Activated naive CD8-positive, alpha-beta T cell treated with anti-CD3 and anti-CD28 coated beads, Interleukin-2, amount 50 U/mL, for 24 hours (primary cell): ENCODE results near the gene PIK3C2G.

ENCODE experiments used
- ATAC-seq: fragments of 150-1000 bp; cut with Tn5 transposase; one replicate; pipeline ENCODE4 v1.10.0; 2021
- DNase-seq: peaks from one replicate; pipeline ENCODE4 v3.0.0; 2021
- H3K27ac Mint-ChIP-seq: one replicate; pipeline ENCODE4 v1.8.0; 2021; ENCODE audit warnings: mild to moderate bottlenecking, mixed read lengths
- H3K27me3 Mint-ChIP-seq: one replicate; pipeline ENCODE4 v1.8.0; 2021; ENCODE audit warnings: mixed read lengths
- H3K36me3 Mint-ChIP-seq: one replicate; pipeline ENCODE4 v1.8.0; 2021; ENCODE audit warnings: low read depth, mixed read lengths
- H3K4me1 Mint-ChIP-seq: one replicate; pipeline ENCODE4 v1.8.0; 2021; ENCODE audit warnings: mixed read lengths
- H3K4me3 Mint-ChIP-seq: one replicate; pipeline ENCODE4 v1.8.0; 2021; ENCODE audit warnings: mild to moderate bottlenecking, moderate library complexity, mixed read lengths
- H3K9me3 Mint-ChIP-seq: one replicate; pipeline ENCODE4 v1.8.0; 2021; ENCODE audit warnings: mixed read lengths

PIK3C2G gene

DNA sequence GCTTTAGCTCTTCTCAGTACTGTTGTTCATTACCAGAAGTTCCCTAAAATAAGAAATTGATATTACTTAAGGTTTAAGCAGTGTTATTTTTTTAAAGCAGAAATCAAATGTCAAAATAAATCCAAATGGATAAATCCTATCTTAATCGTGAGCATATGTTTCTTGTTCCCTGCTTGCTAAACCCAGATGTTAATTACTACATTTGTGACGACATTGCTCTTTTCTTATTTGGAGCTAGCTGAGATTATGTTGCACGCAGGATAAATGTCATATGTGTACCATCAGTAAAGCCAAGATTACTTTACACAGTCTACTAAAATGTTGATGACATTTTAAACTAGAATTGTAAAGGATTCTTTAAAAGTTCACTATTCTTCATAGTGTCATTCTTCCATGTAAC is 319.0 kb downstream of the PIK3C2G start:
- H3K27me3 Mint-ChIP-seq: no peaks in the 10 kb centered on the region
- no peaks in the 10 kb centered on the region for H3K4me1 Mint-ChIP-seq
- H3K9me3 Mint-ChIP-seq: peaks cover 14% of the 10 kb centered on the region
- H3K27ac Mint-ChIP-seq: no peak overlapping the region
- no peak overlapping the region for H3K4me3 Mint-ChIP-seq
- no peak for DNase-seq
- no peaks in the 10 kb centered on the region for H3K36me3 Mint-ChIP-seq
- ATAC-seq: no peak

DNA sequence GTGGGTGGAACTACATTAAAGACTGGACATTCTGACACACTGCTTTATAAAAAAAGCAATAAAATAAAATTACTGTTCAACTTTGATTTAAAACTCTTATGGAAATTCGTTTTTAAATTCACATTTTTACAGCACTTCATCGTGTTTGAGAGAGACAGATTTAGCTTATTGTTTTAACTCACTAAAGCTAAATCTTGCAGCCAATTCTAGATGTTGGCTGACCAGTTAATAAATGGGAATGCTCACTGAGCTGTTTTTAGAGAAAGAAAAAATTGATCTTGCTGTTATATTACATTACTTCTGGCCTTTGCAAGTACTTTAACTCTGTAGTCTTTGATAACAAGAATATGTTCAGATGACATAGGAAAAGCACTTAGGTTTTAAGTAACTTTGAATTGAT is 319.4 kb downstream of the PIK3C2G start:
- Mint-ChIP-seq H3K4me1 (no peaks in the 10 kb centered on the region), H3K4me3 (no peak overlapping the region), H3K27ac (no peak overlapping the region), H3K9me3 (peaks cover 11% of the 10 kb centered on the region), H3K27me3 (no peaks in the 10 kb centered on the region), H3K36me3 (no peaks in the 10 kb centered on the region)
- DNase-seq (no peak), ATAC-seq (no peak)

DNA sequence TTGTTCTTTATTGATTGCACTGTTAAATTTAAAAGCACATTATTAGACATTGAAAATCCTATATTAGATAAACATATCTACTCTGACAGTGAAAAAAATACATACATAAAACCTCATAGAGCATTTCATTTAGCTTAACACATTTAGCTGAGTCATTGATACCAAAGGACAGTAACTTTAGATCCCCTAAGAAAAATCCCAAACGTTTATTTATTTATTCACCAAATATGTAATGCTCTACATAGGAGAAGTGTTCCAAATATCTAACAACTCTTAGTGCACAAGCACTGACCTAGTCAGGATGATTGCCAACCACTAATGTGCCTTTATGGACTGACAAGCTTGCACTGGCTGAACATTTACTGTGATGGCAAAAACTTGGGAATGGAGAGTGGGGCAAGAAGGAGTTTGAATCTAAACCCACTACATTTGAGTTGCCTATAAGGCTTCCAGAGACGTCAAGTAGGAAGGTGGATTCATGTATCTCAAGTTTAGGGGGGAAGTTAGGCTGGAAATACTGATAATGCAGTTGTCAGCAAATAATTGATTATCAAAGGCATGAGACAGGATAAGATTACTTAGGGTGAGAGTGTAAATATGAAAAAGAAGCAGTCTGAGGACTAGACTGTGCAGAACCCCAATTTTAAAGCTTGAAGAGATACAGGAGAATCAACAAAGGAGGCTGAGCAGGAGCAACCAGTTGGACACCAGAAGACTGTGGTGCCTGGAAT is 320.1 kb downstream of the PIK3C2G start:
- no peaks in the 10 kb centered on the region for H3K4me1 Mint-ChIP-seq
- DNase-seq: no peak
- H3K27ac Mint-ChIP-seq: no peak overlapping the region
- H3K27me3 Mint-ChIP-seq: no peaks in the 10 kb centered on the region
- H3K4me3 Mint-ChIP-seq: no peak overlapping the region
- H3K9me3 Mint-ChIP-seq: peaks cover 11% of the 10 kb centered on the region
- H3K36me3 Mint-ChIP-seq: no peaks in the 10 kb centered on the region
- ATAC-seq: no peak

DNA sequence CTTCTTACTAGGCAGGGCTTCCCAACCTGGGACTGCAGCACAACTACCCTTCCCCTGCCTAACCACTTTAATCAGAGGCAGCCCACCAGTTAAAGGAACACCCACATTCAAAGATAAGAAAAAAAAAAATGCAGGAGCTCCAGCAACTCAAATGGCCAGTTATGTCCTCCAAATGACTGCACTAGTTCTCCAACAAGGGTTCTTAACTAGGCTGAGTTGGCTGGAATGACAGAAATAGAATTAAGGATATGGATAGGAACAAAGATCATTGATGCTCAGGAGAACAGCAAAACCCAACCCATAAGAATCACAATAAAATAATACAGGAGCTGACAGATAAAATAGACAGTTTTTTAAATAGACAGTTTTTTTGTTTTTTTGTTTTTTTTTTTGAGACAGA is 322.3 kb downstream of the PIK3C2G start:
- DNase-seq (no peak), ATAC-seq (no peak)
- no peak overlapping the region for H3K27ac Mint-ChIP-seq
- no peaks in the 10 kb centered on the region for H3K4me1 Mint-ChIP-seq
- H3K4me3 Mint-ChIP-seq: no peak overlapping the region
- H3K9me3 Mint-ChIP-seq: peaks cover 11% of the 10 kb centered on the region
- H3K36me3 Mint-ChIP-seq: no peaks in the 10 kb centered on the region
- no peaks in the 10 kb centered on the region for H3K27me3 Mint-ChIP-seq

DNA sequence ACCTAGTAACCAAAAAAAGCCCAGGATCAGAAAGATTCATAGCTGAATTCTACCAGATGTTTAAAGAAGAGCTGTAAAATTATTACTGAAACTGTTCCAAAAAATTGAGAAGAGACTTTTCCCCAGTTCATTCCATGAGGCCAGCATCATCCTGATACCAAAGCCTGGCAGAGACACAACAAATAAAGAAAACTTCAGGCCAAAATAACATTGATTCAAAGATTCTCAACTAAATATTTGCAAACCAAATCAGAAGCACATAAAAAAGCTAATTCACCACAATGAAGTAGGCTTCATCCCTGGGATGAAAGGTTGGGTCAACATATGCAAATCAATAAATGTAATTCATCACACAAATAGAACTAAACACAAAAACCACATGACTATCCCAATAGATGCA is 325.3 kb downstream of the PIK3C2G start:
- Mint-ChIP-seq H3K27me3 (no peaks in the 10 kb centered on the region), H3K4me1 (no peaks in the 10 kb centered on the region), H3K27ac (no peak overlapping the region), H3K36me3 (no peaks in the 10 kb centered on the region), H3K4me3 (no peak overlapping the region), H3K9me3 (peaks cover 11% of the 10 kb centered on the region)
- ATAC-seq (no peak), DNase-seq (no peak)

DNA sequence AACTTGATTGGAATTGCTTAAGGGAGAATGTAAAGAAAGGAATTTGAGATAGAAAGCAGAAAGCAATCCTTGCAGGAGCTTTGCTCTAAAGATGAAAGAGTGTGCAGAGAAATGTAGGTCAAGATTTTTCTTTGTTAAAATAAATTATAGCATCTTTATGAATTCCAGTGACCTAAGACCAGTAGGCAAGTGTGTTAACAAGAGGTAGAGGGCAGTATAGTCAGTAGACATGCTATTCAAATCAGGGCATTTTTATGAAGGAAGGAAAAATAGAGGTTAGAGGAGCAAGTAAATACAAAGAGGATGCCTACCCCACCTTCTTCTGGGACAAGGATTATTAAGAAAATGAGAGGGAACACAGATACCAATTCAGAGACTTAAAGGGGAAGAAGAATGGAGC is 328.0 kb downstream of the PIK3C2G start:
- no peak overlapping the region for H3K4me3 Mint-ChIP-seq
- H3K9me3 Mint-ChIP-seq: peaks cover 3% of the 10 kb centered on the region
- H3K27me3 Mint-ChIP-seq: no peaks in the 10 kb centered on the region
- H3K4me1 Mint-ChIP-seq: no peaks in the 10 kb centered on the region
- DNase-seq (no peak), ATAC-seq (no peak)
- no peaks in the 10 kb centered on the region for H3K36me3 Mint-ChIP-seq
- H3K27ac Mint-ChIP-seq: no peak overlapping the region

DNA sequence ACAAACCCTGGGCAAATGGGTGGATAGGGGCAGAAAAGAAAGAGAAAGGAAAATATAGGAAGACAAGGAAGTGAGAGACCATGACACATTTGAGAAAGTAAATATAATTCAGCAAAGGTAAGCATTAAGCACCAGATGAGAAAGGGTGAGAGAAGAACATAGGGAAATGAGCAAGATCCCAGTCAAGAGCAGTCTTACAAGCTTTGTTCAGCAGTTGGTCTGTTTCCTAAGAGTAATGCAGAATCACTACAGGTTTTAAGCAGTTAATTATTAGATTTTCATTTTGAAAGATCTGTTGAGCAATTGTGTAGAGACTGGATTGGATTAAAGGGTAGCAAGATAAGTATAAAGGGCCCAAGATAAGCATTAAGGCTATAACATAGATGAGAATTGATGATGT is 330.2 kb downstream of the PIK3C2G start:
- Mint-ChIP-seq H3K27me3 (no peaks in the 10 kb centered on the region), H3K4me3 (no peak overlapping the region), H3K4me1 (no peaks in the 10 kb centered on the region), H3K27ac (no peak overlapping the region), H3K36me3 (no peaks in the 10 kb centered on the region), H3K9me3 (no peaks in the 10 kb centered on the region)
- DNase-seq: no peak
- no peak for ATAC-seq

DNA sequence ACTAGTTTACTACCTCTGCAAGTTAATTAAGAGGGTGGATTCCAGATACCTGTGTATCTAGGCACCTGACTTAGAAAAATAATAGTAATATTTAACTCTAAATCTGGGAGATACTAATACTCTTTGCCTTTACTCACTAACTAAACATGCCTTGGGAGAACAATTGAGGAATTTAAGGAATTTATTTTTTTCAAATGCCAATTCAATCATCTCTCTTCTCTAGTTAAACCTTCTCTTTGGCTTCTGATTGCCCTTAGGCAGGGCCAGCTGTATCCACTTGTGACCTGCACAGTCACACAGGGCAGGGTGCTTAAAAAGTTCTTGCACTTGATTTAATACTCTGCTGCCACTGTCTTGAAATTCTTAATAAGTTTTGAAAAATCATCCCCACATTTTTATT is 334.1 kb downstream of the PIK3C2G start:
- no peaks in the 10 kb centered on the region for H3K36me3 Mint-ChIP-seq
- no peak overlapping the region for H3K27ac Mint-ChIP-seq
- DNase-seq: no peak
- no peak overlapping the region for H3K4me3 Mint-ChIP-seq
- H3K4me1 Mint-ChIP-seq: no peaks in the 10 kb centered on the region
- no peaks in the 10 kb centered on the region for H3K27me3 Mint-ChIP-seq
- no peaks in the 10 kb centered on the region for H3K9me3 Mint-ChIP-seq
- ATAC-seq: no peak

DNA sequence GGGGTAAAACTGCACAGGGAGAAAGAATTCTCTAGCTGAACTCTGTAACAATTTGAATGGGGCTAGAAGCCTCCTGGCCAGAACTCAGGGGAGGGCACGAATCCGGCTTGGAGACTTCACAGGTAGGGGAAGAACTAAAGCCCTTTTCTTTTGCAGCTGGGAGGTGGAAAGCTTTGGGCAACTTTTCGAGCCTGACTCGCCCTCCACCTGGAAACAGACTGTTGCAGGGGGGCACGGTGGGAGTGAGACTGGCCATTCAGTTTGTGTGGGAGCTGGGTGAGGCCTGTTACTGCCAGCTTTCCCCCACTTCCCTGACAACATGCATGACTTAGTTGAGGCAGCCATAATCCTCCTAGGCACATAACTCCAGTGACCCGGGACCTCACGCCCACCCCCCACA is 340.6 kb downstream of the PIK3C2G start:
- DNase-seq (no peak), ATAC-seq (no peak)
- no peaks in the 10 kb centered on the region for H3K27me3 Mint-ChIP-seq
- H3K36me3 Mint-ChIP-seq: no peaks in the 10 kb centered on the region
- peaks cover 11% of the 10 kb centered on the region for H3K9me3 Mint-ChIP-seq
- no peaks in the 10 kb centered on the region for H3K4me1 Mint-ChIP-seq
- H3K4me3 Mint-ChIP-seq: no peak overlapping the region
- H3K27ac Mint-ChIP-seq: no peak overlapping the region

DNA sequence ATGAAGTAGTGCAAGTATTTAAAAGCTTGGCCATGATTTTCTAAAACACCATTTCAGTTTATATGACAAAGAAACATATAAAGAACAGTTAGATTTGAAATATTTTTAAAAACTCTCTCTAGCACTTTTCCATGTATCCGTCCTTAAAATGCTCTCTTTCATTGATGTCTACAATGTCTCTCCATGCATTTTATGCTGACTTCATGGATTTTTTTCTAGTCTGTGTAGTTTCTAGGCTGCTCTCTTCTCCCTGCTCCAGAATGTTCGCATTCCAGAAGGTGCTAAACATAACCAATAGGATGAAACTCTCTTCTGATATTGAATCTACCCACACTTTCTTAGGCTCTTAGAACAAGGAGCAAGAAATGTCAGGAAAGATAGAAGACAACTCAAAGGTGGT is 351.7 kb downstream of the PIK3C2G start:
- Mint-ChIP-seq H3K36me3 (no peaks in the 10 kb centered on the region), H3K4me1 (no peaks in the 10 kb centered on the region), H3K4me3 (no peak overlapping the region), H3K27ac (no peak overlapping the region), H3K27me3 (no peaks in the 10 kb centered on the region), H3K9me3 (no peaks in the 10 kb centered on the region)
- no peak for DNase-seq
- no peak for ATAC-seq

DNA sequence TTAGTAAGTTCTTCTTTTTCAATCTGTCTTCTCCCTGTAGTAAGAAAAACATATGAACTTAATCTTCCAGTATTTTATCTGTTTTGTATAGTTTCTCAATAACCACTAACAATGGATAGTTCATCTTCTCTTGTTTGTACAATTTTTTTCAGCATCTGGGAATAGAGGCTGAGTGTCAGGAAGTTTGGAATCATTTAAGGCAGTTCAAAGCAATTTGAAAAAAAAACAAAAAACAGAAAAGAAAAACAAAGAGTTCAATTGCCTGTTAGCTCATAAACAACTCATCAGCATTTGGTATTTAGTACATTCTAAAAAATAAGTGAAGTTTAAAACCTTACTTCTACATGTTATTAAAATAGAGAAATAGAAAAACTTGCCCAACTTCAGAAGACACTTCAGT is 359.7 kb downstream of the PIK3C2G start:
- no peak overlapping the region for H3K4me3 Mint-ChIP-seq
- no peaks in the 10 kb centered on the region for H3K4me1 Mint-ChIP-seq
- no peaks in the 10 kb centered on the region for H3K9me3 Mint-ChIP-seq
- H3K27ac Mint-ChIP-seq: no peak overlapping the region
- H3K27me3 Mint-ChIP-seq: no peaks in the 10 kb centered on the region
- no peaks in the 10 kb centered on the region for H3K36me3 Mint-ChIP-seq
- no peak for DNase-seq
- ATAC-seq: no peak

DNA sequence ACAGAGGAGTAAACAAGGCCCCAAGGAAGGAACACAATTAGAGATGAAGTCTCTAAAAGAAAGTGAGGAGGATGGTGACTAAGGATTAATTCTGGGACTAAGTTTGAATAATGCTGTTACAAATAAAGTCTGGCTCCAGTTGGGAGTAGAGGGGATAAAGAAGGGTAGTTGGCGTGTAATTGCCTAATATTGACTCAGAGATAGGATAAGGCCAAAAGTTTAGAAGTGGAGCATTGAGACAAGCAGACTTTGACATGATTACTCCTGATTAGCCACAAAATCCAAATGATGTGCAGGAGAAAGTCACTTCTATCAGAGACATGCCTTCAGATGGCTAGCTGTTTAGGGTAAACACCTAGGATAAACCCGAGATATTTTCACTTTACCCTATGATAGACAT is 368.1 kb downstream of the PIK3C2G start:
- Mint-ChIP-seq H3K27me3 (no peaks in the 10 kb centered on the region), H3K4me3 (no peak overlapping the region), H3K27ac (no peak overlapping the region), H3K9me3 (peaks cover 24% of the 10 kb centered on the region), H3K4me1 (no peaks in the 10 kb centered on the region), H3K36me3 (no peaks in the 10 kb centered on the region)
- ATAC-seq: no peak
- DNase-seq: no peak

DNA sequence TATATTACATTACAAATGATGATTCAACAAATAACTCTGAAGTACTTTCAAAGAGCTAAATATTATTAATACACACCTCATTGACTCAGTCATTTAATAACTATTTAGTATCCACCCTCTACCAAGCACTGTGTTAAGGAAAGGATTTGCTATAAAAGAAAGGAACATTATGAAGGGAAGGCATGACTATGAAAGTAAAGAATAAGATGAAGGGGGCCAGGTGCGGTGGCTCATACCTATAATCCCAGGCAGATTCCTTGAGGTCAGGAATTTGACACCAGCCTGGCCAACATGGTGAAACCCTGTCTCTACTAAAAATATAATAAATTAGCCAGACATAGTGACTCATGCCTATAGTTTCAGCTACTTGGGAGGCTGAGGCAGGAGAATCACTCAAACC is 368.6 kb downstream of the PIK3C2G start:
- Mint-ChIP-seq H3K9me3 (peaks cover 24% of the 10 kb centered on the region), H3K27me3 (no peaks in the 10 kb centered on the region), H3K4me3 (no peak overlapping the region), H3K4me1 (no peaks in the 10 kb centered on the region), H3K27ac (no peak overlapping the region), H3K36me3 (no peaks in the 10 kb centered on the region)
- no peak for DNase-seq
- ATAC-seq: no peak

DNA sequence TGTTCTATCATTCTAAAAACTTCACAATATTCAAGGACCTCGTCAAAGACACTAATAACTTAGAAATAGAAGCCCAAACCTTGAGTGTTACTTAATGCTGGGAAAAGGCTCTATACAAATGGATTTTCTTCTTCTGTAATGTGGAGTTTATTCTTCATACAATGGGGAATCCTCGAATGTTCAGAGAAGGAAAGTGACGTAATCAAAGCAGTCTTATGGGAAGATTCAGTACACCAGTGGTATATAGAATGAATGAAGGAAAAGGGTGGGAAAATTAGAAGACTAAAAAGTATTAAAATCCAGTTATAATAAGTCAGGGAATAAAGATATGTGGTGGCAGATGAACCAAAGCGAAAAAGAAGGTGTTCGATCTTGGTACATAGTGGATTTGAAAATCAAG is 370.0 kb downstream of the PIK3C2G start:
- DNase-seq (no peak), ATAC-seq (no peak)
- Mint-ChIP-seq H3K27me3 (no peaks in the 10 kb centered on the region), H3K36me3 (no peaks in the 10 kb centered on the region), H3K4me3 (no peak overlapping the region), H3K27ac (no peak overlapping the region), H3K9me3 (peaks cover 24% of the 10 kb centered on the region), H3K4me1 (no peaks in the 10 kb centered on the region)

DNA sequence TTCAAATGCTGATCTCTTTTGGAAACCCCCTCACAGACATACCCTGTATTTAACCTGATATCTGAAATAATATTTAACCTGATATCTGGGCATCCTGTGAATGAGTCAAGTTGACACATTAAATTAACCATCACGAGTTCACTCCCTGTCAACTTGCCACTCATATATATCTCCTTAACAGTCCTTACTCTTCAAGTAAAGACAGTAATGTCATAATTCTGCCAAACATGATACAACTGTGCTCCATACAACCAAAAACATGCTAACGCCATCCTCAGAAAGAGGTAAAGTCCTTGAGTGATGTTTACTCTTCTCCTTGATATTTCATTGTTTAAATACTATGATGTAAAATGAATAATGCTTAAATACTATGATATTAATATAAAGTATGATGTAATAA is 371.5 kb downstream of the PIK3C2G start:
- Mint-ChIP-seq H3K27ac (no peak overlapping the region), H3K9me3 (peaks cover 18% of the 10 kb centered on the region), H3K4me3 (no peak overlapping the region), H3K4me1 (no peaks in the 10 kb centered on the region), H3K27me3 (no peaks in the 10 kb centered on the region), H3K36me3 (no peaks in the 10 kb centered on the region)
- DNase-seq (no peak), ATAC-seq (no peak)

DNA sequence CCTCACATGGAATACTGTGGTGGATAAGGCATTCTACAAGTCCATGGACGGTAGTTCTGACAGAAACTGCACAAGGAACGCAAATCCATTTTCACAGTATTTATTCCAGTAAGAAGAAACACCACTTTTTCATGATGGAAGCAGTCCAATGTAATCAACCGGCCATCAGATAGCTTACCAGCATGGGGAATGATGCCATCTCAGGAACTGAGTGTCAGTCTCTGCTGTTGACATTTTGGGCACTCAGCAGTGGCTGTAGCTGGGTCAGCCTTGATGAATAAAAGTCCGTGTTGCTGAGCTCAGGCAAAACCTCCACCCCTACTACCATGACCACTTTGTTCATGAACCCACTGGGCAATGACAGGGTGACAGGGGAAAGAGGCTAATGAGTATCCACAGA is 373.1 kb downstream of the PIK3C2G start:
- Mint-ChIP-seq H3K4me1 (no peaks in the 10 kb centered on the region), H3K27ac (no peak overlapping the region), H3K36me3 (no peaks in the 10 kb centered on the region), H3K27me3 (no peaks in the 10 kb centered on the region), H3K4me3 (no peak overlapping the region), H3K9me3 (peaks cover 14% of the 10 kb centered on the region)
- no peak for ATAC-seq
- DNase-seq: no peak
